Hepatocyte (in vitro differentiated cells): ENCODE measurements around the gene EXOC6B. TPM values are rescaled to one million over a fixed set of nuclear protein-coding genes. Genes with fewer than 3 reads are reported as not detected.
"Not testable (repeated sequence)": the region's sequence is repeated elsewhere in the genome, so short reads cannot be mapped to it uniquely, and the experiment has no call there.

Source experiments
- DNase-seq: peaks from one replicate; pipeline ENCODE4 v3.0.0-alpha.2; 2016; ENCODE audit warnings: low spot score
- H2AFZ ChIP-seq: fragments of 200-600 bp; sonication (generic); 2 replicates; pipeline ENCODE4 v1.6.0; 2016; ENCODE audit warnings: antibody characterized with exemption, mild to moderate bottlenecking
- H3K27ac ChIP-seq: fragments of 200-600 bp; sonication (generic); 2 replicates; pipeline ENCODE4 v1.5.1; 2016; ENCODE audit warnings: mild to moderate bottlenecking
- H3K27me3 ChIP-seq: fragments of 200-600 bp; sonication (generic); 2 replicates; pipeline ENCODE4 v1.6.1; 2016
- H3K36me3 ChIP-seq: fragments of 200-600 bp; sonication (generic); replicated peaks from 2 replicates; pipeline ENCODE4 v1.5.1; 2016; ENCODE audit warnings: low read depth; ENCODE audit not compliant: insufficient read depth
- H3K4me1 ChIP-seq: fragments of 200-600 bp; sonication (generic); 2 replicates; pipeline ENCODE4 v1.5.1; 2016; ENCODE audit warnings: mild to moderate bottlenecking, moderate library complexity; ENCODE audit not compliant: insufficient read depth
- H3K4me2 ChIP-seq: fragments of 200-600 bp; sonication (generic); 2 replicates; pipeline ENCODE4 v1.6.0; 2016
- H3K4me3 ChIP-seq: fragments of 200-600 bp; sonication (generic); 2 replicates; pipeline ENCODE4 v1.5.1; 2016; ENCODE audit warnings: mild to moderate bottlenecking
- H3K79me2 ChIP-seq: fragments of 200-600 bp; sonication (generic); 2 replicates; pipeline ENCODE4 v1.6.0; 2017; ENCODE audit warnings: mild to moderate bottlenecking
- H3K9me2 ChIP-seq: fragments of 200-600 bp; sonication (generic); replicated peaks from 2 replicates; pipeline ENCODE4 v1.6.0; 2017; ENCODE audit warnings: mild to moderate bottlenecking; ENCODE audit not compliant: insufficient read depth
- H3K9me3 ChIP-seq: fragments of 200-600 bp; sonication (generic); 2 replicates; pipeline ENCODE4 v1.5.1; 2016; ENCODE audit warnings: low read depth, mild to moderate bottlenecking
- H4K20me1 ChIP-seq: fragments of 200-600 bp; sonication (generic); 2 replicates; pipeline ENCODE4 v1.6.0; 2016; ENCODE audit warnings: mild to moderate bottlenecking; ENCODE audit not compliant: insufficient read depth, poor library complexity, severe bottlenecking
- EZH2 ChIP-seq: fragments of 200-600 bp; sonication (generic); IDR thresholded peaks from 2 replicates; pipeline ENCODE4 v1.6.1; 2016; ENCODE audit warnings: antibody characterized with exemption, mild to moderate bottlenecking, borderline replicate concordance
- EZH2phosphoT487 ChIP-seq: fragments of 200-600 bp; sonication (generic); IDR thresholded peaks from one replicate; pipeline ENCODE4 v1.6.1; 2018; ENCODE audit warnings: antibody characterized with exemption, mild to moderate bottlenecking, low read depth, moderate library complexity; ENCODE audit not compliant: unreplicated experiment, severe bottlenecking
- WGBS: methylation state at CpG from one replicate; pipeline ENCODE4 v1.1.6; 2016; ENCODE audit warnings: low lambda C conversion rate; ENCODE audit errors: missing lambda C conversion rate; 5-methylcytosine and 5-hydroxymethylcytosine counted together
- polyA plus RNA-seq: library from polyadenylated mRNA; unstranded; fragments of >200 nt; fragmentation: Nextera tagmentation; extraction: Ambion mirVana; gene quantifications from 2 replicates; pipeline ENCODE4 v1.2.1, GENCODE V29; 2016
- total RNA-seq: library from RNA; depleted of rRNA; stranded (reverse); fragments of >200 nt; gene quantifications from 2 replicates; pipeline ENCODE4 v1.2.3, GENCODE V29; 2014
- TF ChIP-seq, protein P1 (sequence below): fragments of 200-600 bp; sonication (generic); IDR thresholded peaks from 2 replicates; pipeline ENCODE4 v1.5.1; 2016; ENCODE audit warnings: antibody characterized with exemption, mild to moderate bottlenecking; ENCODE audit not compliant: poor library complexity

Gene EXOC6B
- total and polyA plus RNA-seq, 2 experiments from 2014 or later, result 11.8 to 36.2 TPM

DNA sequence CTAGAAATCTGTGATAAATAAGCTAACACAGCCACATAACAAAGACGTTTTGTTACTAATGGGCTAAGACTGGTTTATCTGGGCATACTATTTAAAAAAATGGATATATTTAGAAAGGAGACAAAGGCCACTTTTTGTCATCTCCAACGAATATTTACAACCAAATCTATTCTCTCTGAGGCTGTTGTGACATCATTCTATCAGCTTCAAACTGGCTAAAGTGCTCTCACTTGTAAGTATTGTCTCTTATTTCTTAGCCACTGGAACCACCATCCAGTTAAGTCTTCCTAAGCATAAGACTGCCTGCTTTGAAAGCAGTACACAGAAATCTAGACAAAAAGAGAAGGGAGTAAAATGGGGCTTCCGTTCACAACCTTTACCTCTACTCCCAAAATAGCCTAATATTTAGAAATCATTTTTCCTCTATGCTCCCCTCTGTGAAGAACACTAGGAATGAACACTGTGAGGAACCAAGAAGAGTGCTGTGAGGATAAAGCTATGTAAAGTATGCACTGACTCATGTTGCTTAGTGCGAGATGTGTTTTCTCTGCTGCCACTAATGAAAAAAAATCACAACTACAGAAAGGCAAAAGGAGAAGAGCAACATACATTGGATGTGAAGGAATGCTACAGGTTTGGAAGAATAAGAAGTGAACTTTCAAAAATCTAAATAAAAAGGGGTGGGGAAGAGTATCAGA, 264.1 kb downstream of the EXOC6B start:
- Histone ChIP-seq H3K4me3 (no peak overlapping the region), H4K20me1 (no peaks in the 10 kb centered on the region), H3K9me2 (no peaks in the 10 kb centered on the region), H3K4me2 (peak overlapping the region; percentile 44), H3K79me2 (no peaks in the 10 kb centered on the region), H3K36me3 (no peaks in the 10 kb centered on the region), H3K27ac (peak overlapping the region; percentile 14), H3K9me3 (no peaks in the 10 kb centered on the region), H3K27me3 (no peaks in the 10 kb centered on the region), H3K4me1 (no peaks in the 10 kb centered on the region), H2AFZ (no peak overlapping the region)
- WGBS, result 69% methylated on average over 4 of the region's 4 CpGs
- TF ChIP-seq EZH2, result no peak
- no peak for TF ChIP-seq EZH2phosphoT487
- TF ChIP-seq, protein P1, sequence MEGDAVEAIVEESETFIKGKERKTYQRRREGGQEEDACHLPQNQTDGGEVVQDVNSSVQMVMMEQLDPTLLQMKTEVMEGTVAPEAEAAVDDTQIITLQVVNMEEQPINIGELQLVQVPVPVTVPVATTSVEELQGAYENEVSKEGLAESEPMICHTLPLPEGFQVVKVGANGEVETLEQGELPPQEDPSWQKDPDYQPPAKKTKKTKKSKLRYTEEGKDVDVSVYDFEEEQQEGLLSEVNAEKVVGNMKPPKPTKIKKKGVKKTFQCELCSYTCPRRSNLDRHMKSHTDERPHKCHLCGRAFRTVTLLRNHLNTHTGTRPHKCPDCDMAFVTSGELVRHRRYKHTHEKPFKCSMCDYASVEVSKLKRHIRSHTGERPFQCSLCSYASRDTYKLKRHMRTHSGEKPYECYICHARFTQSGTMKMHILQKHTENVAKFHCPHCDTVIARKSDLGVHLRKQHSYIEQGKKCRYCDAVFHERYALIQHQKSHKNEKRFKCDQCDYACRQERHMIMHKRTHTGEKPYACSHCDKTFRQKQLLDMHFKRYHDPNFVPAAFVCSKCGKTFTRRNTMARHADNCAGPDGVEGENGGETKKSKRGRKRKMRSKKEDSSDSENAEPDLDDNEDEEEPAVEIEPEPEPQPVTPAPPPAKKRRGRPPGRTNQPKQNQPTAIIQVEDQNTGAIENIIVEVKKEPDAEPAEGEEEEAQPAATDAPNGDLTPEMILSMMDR, result no peak
- peak; percentile 21 for DNase-seq

DNA sequence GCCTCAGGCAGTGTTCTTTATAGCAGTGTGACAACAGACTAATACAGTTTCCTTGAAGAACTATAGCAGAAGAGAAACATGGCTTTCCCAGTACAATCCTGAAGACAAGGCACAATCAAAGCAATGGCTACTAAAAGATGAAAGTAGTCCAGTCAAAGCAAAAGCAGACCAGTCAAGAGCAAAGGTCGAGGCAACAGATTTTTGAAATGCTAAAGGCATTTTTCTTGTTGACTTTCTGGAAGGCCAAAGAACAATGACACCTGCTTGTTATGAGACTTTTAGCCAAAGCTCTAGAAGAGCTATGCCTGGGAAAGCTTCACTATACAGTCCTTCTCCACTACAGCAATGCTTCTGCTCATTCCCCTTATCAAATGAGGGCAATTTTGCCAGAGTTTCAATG, 269.9 kb downstream of the EXOC6B start:
- Histone ChIP-seq H3K36me3 (no peaks in the 10 kb centered on the region), H3K9me2 (no peaks in the 10 kb centered on the region), H3K4me3 (no peak overlapping the region), H3K9me3 (no peaks in the 10 kb centered on the region), H3K27me3 (no peaks in the 10 kb centered on the region), H2AFZ (no peak overlapping the region), H3K27ac (no peak overlapping the region), H3K79me2 (no peaks in the 10 kb centered on the region), H4K20me1 (no peaks in the 10 kb centered on the region), H3K4me1 (no peaks in the 10 kb centered on the region), H3K4me2 (no peak overlapping the region)
- no peak for TF ChIP-seq EZH2phosphoT487
- no peak for TF ChIP-seq EZH2
- 94% methylated on average over 1 of the region's 1 CpG for WGBS
- DNase-seq, result no peak

DNA sequence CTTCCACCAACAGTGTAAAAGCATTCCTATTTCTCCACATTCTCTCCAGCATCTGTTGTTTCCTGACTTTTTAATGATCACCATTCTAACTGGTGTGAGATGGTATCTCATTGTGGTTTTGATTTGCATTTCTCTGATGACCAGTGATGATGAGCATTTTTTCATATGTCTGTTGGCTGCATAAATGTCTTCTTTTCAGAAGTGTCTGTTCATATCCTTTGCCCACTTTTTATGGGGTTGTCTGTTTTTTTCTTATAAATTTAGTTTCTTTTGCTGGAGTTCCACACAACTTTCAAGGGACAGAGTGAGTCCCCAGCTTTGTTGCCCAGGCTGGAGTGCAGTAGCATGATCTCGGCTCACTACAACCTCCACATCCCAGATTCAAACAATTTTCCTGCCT, 270.5 kb downstream of the EXOC6B start:
- H3K9me2 ChIP-seq, H3K36me3 ChIP-seq, H3K79me2 ChIP-seq, DNase-seq, H2AFZ ChIP-seq, H3K4me1 ChIP-seq, H3K9me3 ChIP-seq, H3K4me2 ChIP-seq, H3K27me3 ChIP-seq, H4K20me1 ChIP-seq, H3K27ac ChIP-seq, H3K4me3 ChIP-seq: not testable (repeated sequence)
- 100% methylated on average over 1 of the region's 1 CpG for WGBS

DNA sequence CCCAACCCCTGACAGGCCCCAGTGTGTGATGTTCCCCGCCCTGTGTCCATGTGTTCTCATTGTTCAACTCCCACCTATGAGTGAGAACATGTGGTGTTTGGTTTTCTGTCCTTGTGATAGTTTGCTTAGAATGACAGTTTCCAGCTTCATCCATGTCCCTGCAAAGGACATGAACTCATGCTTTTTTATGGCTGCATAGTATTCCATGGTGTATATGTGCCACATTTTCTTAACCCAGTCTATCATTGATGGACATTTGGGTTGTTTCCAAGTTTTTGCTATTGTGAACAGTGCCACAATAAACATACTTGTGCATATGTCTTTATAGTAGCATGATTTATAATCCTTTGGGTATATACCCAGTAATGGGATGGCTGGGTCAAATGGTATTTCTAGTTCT, 270.9 kb downstream of the EXOC6B start:
- 100% methylated on average over 1 of the region's 1 CpG for WGBS
- not testable (repeated sequence) for H3K9me2 ChIP-seq, H3K4me2 ChIP-seq, H3K36me3 ChIP-seq, H3K27ac ChIP-seq, H3K9me3 ChIP-seq, H3K4me1 ChIP-seq, H2AFZ ChIP-seq, H3K27me3 ChIP-seq, H4K20me1 ChIP-seq, DNase-seq, H3K4me3 ChIP-seq, H3K79me2 ChIP-seq

DNA sequence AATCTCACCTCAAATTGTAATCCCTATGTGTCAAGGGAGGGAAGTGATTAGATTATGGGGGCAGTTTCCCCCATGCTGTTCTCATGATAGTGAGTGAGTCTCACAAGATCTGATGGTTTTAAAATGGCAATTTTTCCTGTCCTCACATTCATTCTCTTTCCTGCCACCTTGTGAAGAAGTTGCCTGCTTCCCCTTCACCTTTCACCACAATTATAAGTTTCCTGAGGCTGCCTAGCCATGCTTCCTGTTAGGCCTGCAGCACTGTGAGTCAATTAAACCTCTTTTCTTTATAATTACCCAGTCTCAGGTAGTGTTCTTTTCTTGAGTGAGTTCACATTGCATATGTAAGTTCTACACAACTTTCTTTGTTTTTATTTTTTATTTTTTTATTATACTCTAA, 271.5 kb downstream of the EXOC6B start:
- TF ChIP-seq EZH2phosphoT487, result no peak
- TF ChIP-seq, protein P1, result no peak
- TF ChIP-seq EZH2, result no peak
- no peaks in the 10 kb centered on the region for H3K27me3 ChIP-seq
- H3K79me2 ChIP-seq, result no peaks in the 10 kb centered on the region
- H3K4me1 ChIP-seq, result no peaks in the 10 kb centered on the region
- no peaks in the 10 kb centered on the region for H4K20me1 ChIP-seq
- no peak overlapping the region for H3K4me3 ChIP-seq
- H2AFZ ChIP-seq, result no peak overlapping the region
- H3K27ac ChIP-seq, result no peak overlapping the region
- H3K9me2 ChIP-seq, result no peaks in the 10 kb centered on the region
- H3K4me2 ChIP-seq, result no peak overlapping the region
- no peaks in the 10 kb centered on the region for H3K9me3 ChIP-seq
- H3K36me3 ChIP-seq, result no peaks in the 10 kb centered on the region
- DNase-seq, result no peak
